Adipose tissue (tissue), 3 donors: ENCODE data around the gene CNN1. TPM values are rescaled to one million over a fixed set of nuclear protein-coding genes. Genes with fewer than 3 reads are reported as not detected.

Source experiments
- H3K27ac ChIP-seq: one replicate; pipeline ENCODE4 v1.5.1; 2013; ENCODE audit warnings: low read depth, low read length
- WGBS, 3 donors: extraction: QIAGEN DNeasy Blood & Tissue Kit; methylation state at CpG; one replicate each; pipeline ENCODE4 v1.1.7; 2013; 5-methylcytosine and 5-hydroxymethylcytosine counted together
- polyA plus RNA-seq, 3 donors: library from polyadenylated mRNA; stranded (reverse); fragments of 200-250 nt; gene quantifications; one replicate each; pipeline ENCODE4 v1.2.3, GENCODE V29; 2013
- donor health status: healthy with polysubstance abuse.
- donor health status: Bipolar disorder and iron deficiency.
- donor health status: healthy.

Gene CNN1
- polyA plus RNA-seq, 3 donors: 4.3 to 39.0 (median 21.4) TPM

- 0 to 1% (median 1%) methylated on average over 47 of the region's 47 CpGs for WGBS, 3 donors
- no peak within 1 kb of the TSS for H3K27ac ChIP-seq
Measured at GRCh38 chr19:11528551-11529341, 9.9 kb upstream of the CNN1 start, which contains the start of gene ECSIT. Gene ECSIT (minus strand): TSS chr19:11529134. CDS start chr19:11519170, 9,964 bp downstream.

GRCh38 chr19:11530432-11530831 lies 8.2 kb upstream of the CNN1 start:
- WGBS, 3 donors: 19 to 33% (median 24%) methylated on average over 9 of the region's 9 CpGs
- H3K27ac ChIP-seq: no peak overlapping the region

- 55 to 89% (median 59%) methylated on average over 1 of the region's 1 CpG for WGBS, 3 donors
- H3K27ac ChIP-seq: no peak overlapping the region
Measured at GRCh38 chr19:11534538-11534937, 4.1 kb upstream of the CNN1 start.

GRCh38 chr19:11534948-11535347 lies 3.7 kb upstream of the CNN1 start:
- peak overlapping the region; percentile 33 for H3K27ac ChIP-seq
- WGBS, 3 donors: 56 to 67% (median 60%) methylated on average over 5 of the region's 5 CpGs

GRCh38 chr19:11535792-11536595 lies 2.7 kb upstream of the CNN1 start:
- WGBS, 3 donors: 11 to 15% (median 14%) methylated on average over 51 to 54 of the region's 54 CpGs

GRCh38 chr19:11539495-11540365 lies 1.1 kb downstream of the CNN1 start:
- WGBS, 3 donors: 10 to 17% (median 12%) methylated on average over 25 to 36 of the region's 36 CpGs
- H3K27ac ChIP-seq: no peak overlapping the region

More at GRCh38 chr19:11535792-11536595, 2.7 kb upstream of the CNN1 start:
- H3K27ac ChIP-seq: peak overlapping the region; percentile 19

DNA sequence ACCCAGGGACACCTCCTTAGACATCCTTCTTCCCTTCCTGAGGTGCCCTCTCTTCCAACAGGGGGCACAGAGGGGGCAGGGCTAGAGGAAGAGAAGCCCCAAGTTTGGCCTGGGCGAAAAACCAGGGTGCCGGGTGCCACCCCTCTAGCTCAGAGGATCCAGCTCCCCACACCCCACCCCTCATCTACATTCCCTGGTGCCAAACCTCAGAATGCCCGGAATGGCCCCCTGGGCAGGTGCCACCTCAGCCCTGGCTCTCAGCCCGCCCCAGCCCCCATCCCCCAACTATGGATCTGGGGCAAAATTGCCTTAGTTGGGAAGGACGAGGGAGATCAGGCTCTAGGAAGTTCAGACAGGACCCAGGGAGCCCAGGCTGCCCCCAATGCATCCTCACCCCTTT lies 2.0 kb downstream of the CNN1 start:
- no peak overlapping the region for H3K27ac ChIP-seq
- WGBS, 3 donors: 69 to 83% (median 82%) methylated on average over 5 of the region's 5 CpGs

GRCh38 chr19:11541238-11541637 lies 2.6 kb downstream of the CNN1 start:
- no peak overlapping the region for H3K27ac ChIP-seq
- 57 to 74% (median 74%) methylated on average over 3 of the region's 3 CpGs for WGBS, 3 donors

GRCh38 chr19:11547929-11548700 lies 9.5 kb downstream of the CNN1 start:
- no peak overlapping the region for H3K27ac ChIP-seq
- WGBS, 3 donors: 85 to 92% (median 89%) methylated on average over 14 of the region's 14 CpGs

DNA sequence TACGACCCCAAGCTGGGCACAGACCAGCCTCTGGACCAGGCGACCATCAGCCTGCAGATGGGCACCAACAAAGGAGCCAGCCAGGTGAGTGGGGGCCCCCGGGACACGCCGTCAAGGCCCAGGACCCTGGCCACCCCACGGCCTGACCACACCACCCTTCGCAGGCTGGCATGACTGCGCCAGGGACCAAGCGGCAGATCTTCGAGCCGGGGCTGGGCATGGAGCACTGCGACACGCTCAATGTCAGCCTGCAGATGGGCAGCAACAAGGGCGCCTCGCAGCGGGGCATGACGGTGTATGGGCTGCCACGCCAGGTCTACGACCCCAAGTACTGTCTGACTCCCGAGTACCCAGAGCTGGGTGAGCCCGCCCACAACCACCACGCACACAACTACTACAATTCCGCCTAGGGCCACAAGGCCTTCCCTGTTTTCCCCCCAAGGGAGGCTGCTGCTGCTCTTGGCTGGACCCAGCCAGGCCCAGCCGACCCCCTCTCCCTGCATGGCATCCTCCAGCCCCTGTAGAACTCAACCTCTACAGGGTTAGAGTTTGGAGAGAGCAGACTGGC lies 10.8 kb downstream of the CNN1 start:
- H3K27ac ChIP-seq: no peak overlapping the region
- 91% methylated on average over 24 of the region's 24 CpGs for WGBS, 3 donors

DNA sequence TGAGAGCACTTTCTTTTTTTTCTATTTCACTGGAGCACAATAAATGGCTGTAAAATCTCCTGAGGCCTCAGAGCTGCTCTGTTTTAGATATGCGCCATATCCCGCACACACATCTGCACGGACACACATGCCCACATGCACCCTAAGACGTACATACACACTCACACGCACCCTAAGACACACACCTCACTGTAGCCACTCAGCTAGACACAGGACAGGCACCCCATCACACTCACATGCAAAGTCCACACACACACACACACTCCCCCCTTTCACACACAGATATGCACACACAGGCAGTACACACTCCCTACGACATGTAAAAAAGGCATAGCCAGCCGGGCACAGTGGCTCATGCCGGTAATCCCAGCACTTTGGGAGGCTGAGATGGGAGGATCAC lies 11.6 kb downstream of the CNN1 start:
- no peak overlapping the region for H3K27ac ChIP-seq
- WGBS, 3 donors: 87 to 91% (median 89%) methylated on average over 8 of the region's 8 CpGs

GRCh38 chr19:11551603-11552235 lies 13.1 kb downstream of the CNN1 start:
- H3K27ac ChIP-seq: no peak overlapping the region
- WGBS, 3 donors: 60 to 80% (median 80%) methylated on average over 26 of the region's 26 CpGs

DNA sequence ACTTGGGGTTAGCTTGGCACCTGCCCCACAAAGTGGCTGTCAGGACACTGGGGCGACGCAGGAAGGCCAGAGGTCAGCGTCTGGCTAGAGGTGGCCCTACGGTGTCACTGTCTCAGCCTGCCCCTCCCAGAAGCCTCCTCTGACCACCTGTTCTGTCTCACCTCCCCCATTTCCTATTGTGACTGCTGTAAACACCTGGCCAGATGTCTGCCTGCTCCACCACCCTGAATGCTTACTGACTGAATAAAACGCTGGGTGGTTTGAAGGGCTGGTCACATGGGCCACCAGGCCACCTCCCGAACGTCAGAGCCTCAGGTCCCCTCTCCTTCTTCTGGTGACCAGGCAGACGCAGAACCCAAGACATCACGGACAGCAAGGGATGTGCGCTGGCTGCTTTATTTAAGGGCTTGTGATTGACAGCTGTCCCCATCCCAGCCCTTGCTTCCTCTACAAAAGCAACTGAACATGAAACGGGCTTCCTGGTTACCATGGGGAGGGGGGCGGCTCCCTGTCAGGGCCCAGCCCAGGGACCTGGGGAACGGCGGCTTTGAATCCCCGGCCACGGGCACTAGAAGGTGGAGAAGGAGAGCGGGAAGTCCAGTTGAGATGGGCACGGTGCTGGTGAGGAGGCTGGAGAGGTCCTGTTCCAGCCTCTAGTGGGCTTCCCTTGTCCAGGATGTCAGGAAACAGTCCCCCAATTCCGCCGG lies 14.2 kb downstream of the CNN1 start:
- 80 to 81% (median 81%) methylated on average over 18 to 20 of the region's 20 CpGs for WGBS, 3 donors
- H3K27ac ChIP-seq: no peak overlapping the region

DNA sequence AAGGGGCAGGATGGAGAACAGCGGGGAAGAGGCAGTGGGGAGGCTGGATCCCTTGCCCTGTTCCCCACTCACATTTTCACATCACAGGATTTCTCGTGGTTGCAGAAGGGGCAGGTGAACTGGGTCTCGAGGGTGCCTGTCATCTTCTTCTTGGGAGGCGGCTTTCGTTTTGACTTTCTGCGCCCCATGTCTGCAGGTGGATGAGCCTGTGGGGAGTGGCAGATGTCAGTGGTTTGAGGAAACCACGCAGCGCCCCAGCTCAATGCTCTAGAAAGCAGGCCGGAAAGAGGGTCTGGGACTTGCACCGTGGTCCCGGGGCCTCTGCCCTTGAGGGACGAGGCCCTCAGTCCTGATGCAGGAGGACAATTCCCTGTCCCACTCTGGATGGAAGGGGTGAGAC lies 15.5 kb downstream of the CNN1 start:
- H3K27ac ChIP-seq: no peak overlapping the region
- 86 to 92% (median 90%) methylated on average over 12 of the region's 12 CpGs for WGBS, 3 donors

- 85 to 94% (median 88%) methylated on average over 5 to 6 of the region's 6 CpGs for WGBS, 3 donors
Measured at GRCh38 chr19:11555246-11555645, 16.6 kb downstream of the CNN1 start.

DNA sequence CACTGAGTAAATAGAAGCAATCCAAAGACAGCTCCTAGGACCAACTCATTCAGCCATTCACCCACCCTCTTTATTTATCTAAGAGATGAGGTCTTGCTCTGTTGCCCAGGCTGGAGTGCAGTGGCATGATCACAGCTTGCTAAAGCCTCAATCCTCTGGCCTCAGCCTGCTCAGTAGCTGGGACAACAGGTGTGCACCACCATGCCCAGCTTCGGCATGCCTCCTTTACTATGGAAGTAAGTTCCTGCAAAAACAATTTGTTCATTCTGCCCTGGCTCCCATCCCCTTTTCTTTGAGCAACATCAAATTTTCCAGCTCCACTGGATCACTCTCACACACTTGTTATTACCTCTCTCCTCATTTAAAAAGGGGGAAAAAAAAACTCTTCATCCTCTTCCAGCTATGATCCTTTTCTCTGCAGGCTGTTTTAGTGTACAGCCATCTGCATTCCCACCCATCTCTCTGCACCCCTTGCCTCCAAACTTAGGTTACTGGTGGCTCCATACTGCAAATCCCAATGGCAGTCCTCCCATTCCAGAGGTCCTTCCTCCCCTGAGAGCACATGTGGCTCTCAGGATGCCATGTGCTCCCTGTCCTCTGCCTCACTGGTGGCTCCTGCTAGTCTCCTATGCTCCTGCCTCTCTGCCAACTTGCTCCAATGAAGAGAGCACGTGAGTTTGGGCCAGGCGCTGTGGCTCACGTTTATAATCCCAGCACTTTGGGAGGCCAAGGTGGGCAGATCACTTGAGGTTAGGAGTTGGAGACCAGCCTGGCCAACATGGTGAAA lies 18.2 kb downstream of the CNN1 start:
- 81 to 90% (median 84%) methylated on average over 4 of the region's 4 CpGs for WGBS, 3 donors
- no peak overlapping the region for H3K27ac ChIP-seq

More at GRCh38 chr19:11555246-11555645, 16.6 kb downstream of the CNN1 start:
- H3K27ac ChIP-seq: no peak overlapping the region
